ENCODE measurements around the gene RXRB.

- TF ChIP-seq EZH2 (IDR thresholded peaks at IDR 0.05; ENCODE audit: borderline replicate concordance, insufficient read depth, low read depth, low read length, poor library complexity, severe bottlenecking): no peak
- TF ChIP-seq, protein P1, sequence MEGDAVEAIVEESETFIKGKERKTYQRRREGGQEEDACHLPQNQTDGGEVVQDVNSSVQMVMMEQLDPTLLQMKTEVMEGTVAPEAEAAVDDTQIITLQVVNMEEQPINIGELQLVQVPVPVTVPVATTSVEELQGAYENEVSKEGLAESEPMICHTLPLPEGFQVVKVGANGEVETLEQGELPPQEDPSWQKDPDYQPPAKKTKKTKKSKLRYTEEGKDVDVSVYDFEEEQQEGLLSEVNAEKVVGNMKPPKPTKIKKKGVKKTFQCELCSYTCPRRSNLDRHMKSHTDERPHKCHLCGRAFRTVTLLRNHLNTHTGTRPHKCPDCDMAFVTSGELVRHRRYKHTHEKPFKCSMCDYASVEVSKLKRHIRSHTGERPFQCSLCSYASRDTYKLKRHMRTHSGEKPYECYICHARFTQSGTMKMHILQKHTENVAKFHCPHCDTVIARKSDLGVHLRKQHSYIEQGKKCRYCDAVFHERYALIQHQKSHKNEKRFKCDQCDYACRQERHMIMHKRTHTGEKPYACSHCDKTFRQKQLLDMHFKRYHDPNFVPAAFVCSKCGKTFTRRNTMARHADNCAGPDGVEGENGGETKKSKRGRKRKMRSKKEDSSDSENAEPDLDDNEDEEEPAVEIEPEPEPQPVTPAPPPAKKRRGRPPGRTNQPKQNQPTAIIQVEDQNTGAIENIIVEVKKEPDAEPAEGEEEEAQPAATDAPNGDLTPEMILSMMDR (IDR thresholded peaks at IDR 0.05): no peak
Measured at GRCh38 chr6:33217246-33217645, 16.8 kb upstream of the RXRB start.

Measured in B cell (primary cell).